HepG2 (cell line): ENCODE data around the gene SERINC4. TPM values are rescaled to one million over a fixed set of nuclear protein-coding genes. Genes with fewer than 3 reads are reported as not detected.

ENCODE experiments used
- ATAD3A ChIP-seq: sonication (generic); formaldehyde crosslinking; IDR thresholded peaks from 2 replicates; pipeline ENCODE4 v1.4.0; 2020; ENCODE audit warnings: missing genetic modification reagents
- ATM ChIP-seq: fragments of 450-650 bp; IDR thresholded peaks from 2 replicates; pipeline ENCODE4 v1.7.1; 2017; ENCODE audit warnings: mild to moderate bottlenecking, borderline replicate concordance
- CERS6 ChIP-seq: sonication (generic); formaldehyde crosslinking; IDR thresholded peaks from 2 replicates; pipeline ENCODE4 v1.5.0; 2020; ENCODE audit warnings: missing genetic modification reagents
- DNMT1 ChIP-seq: sonication (generic); formaldehyde crosslinking; IDR thresholded peaks from 2 replicates; pipeline ENCODE4 v1.5.1; 2020; ENCODE audit warnings: mild to moderate bottlenecking, missing genetic modification reagents
- ELF1 ChIP-seq: sonication (generic); formaldehyde crosslinking; IDR thresholded peaks from 2 replicates; pipeline ENCODE4 v1.4.0; 2020; ENCODE audit warnings: missing genetic modification reagents
- KDM3A ChIP-seq: IDR thresholded peaks from 2 replicates; pipeline ENCODE4 v1.6.1; 2018; ENCODE audit warnings: low read depth, missing compliant biosample characterization
- SIX4 ChIP-seq: sonication (generic); formaldehyde crosslinking; IDR thresholded peaks from 2 replicates; pipeline ENCODE4 v1.4.0; 2020; ENCODE audit warnings: missing genetic modification reagents
- SNAI1 ChIP-seq: sonication (generic); formaldehyde crosslinking; IDR thresholded peaks from 2 replicates; pipeline ENCODE4 v1.5.0; 2020; ENCODE audit warnings: mild to moderate bottlenecking, missing genetic modification reagents, borderline replicate concordance
- THRA ChIP-seq: sonication (generic); formaldehyde crosslinking; IDR thresholded peaks from 2 replicates; pipeline ENCODE4 v1.4.0; 2020; ENCODE audit warnings: missing genetic modification reagents, borderline replicate concordance
- ZBTB34 ChIP-seq: sonication (generic); formaldehyde crosslinking; IDR thresholded peaks from 2 replicates; pipeline ENCODE4 v1.8.0; 2022; ENCODE audit warnings: mild to moderate bottlenecking, missing genetic modification reagents
- ZNF142 ChIP-seq: sonication (generic); formaldehyde crosslinking; IDR thresholded peaks from 2 replicates; pipeline ENCODE4 v1.4.0; 2020; ENCODE audit warnings: missing genetic modification reagents
- ZNF326 ChIP-seq: sonication (generic); formaldehyde crosslinking; IDR thresholded peaks from 2 replicates; pipeline ENCODE4 v1.4.0; 2020; ENCODE audit warnings: missing genetic modification reagents, borderline replicate concordance
- ZNF383 ChIP-seq: sonication (generic); formaldehyde crosslinking; IDR thresholded peaks from 2 replicates; pipeline ENCODE4 v1.4.0; 2020; ENCODE audit warnings: missing genetic modification reagents, mild to moderate bottlenecking, borderline replicate concordance
- ZNF562 ChIP-seq: sonication (generic); formaldehyde crosslinking; IDR thresholded peaks from 2 replicates; pipeline ENCODE4 v1.8.0; 2022; ENCODE audit warnings: missing genetic modification reagents, borderline replicate concordance
- ZNF580 ChIP-seq: IDR thresholded peaks from 2 replicates; pipeline ENCODE4 v1.6.1; 2016; ENCODE audit warnings: low read depth, borderline replicate concordance
- ZNF598 ChIP-seq: sonication (generic); formaldehyde crosslinking; IDR thresholded peaks from 2 replicates; pipeline ENCODE4 v1.5.1; 2020; ENCODE audit warnings: mild to moderate bottlenecking, missing genetic modification reagents, borderline replicate concordance
- ZNF607 ChIP-seq: sonication (generic); formaldehyde crosslinking; IDR thresholded peaks from 2 replicates; pipeline ENCODE4 v1.5.1; 2020; ENCODE audit warnings: missing genetic modification reagents, mild to moderate bottlenecking, borderline replicate concordance
- ZNF703 ChIP-seq: sonication (generic); formaldehyde crosslinking; IDR thresholded peaks from 2 replicates; pipeline ENCODE4 v1.5.1; 2020; ENCODE audit warnings: missing genetic modification reagents, mild to moderate bottlenecking, moderate library complexity, borderline replicate concordance
- polyA plus RNA-seq, 8 experiments: library from polyadenylated mRNA; depleted of rRNA in 3 of 8; stranded (reverse) in 7 of 8; unstranded in 1 of 8; fragments of >200 nt; fragmentation: Illumina TruSeq in 4 of 8; extraction: Trizol in 4 of 8; gene quantifications; 2 replicates each; pipeline versions ENCODE4 v1.2.1 to v1.2.3, GENCODE V29; 2011 to 2016; ENCODE audit warnings: low read depth in 4 of 8, missing spikeins in 1 of 8, mixed read lengths in 1 of 8; ENCODE audit not compliant: insufficient read depth in 1 of 8
- total RNA-seq, 5 experiments: library from RNA; depleted of rRNA; stranded (reverse); fragments of >200 nt; fragmentation: Illumina TruSeq; extraction: Trizol; gene quantifications; 2 replicates each; pipeline ENCODE4 v1.2.3, GENCODE V29; 2016; ENCODE audit warnings: low read depth in 1 of 5

The SERINC4 gene
- total and polyA plus RNA-seq, 2 of the 13 experiments (the other 11 are each of a cell fraction or from before 2014, with no cell fraction given) = not detected

- peak; percentile 82 for TF ChIP-seq ZNF142 (CRISPR knock-in tag)
- TF ChIP-seq THRA (CRISPR knock-in tag) = no peak
- no peak for TF ChIP-seq ATAD3A
- peak; percentile 40; the same call in 1 of the 2 replicates for TF ChIP-seq ZBTB34 (CRISPR knock-in tag)
- peak; percentile 70; the same call in 1 of the 2 replicates for TF ChIP-seq ZNF580
- TF ChIP-seq ZNF703 (CRISPR knock-in tag) = no peak
- TF ChIP-seq DNMT1 (CRISPR knock-in tag) = no peak
- TF ChIP-seq CERS6 (CRISPR knock-in tag) = no peak
- TF ChIP-seq ZNF607 (CRISPR knock-in tag) = no peak; the same call in 1 of the 2 replicates
- TF ChIP-seq ZNF383 (CRISPR knock-in tag) = no peak
- TF ChIP-seq SNAI1 = no peak
- TF ChIP-seq ZNF562 (CRISPR knock-in tag) = no peak
- no peak for TF ChIP-seq ATM
- TF ChIP-seq ZNF326 (CRISPR knock-in tag) = no peak
- TF ChIP-seq KDM3A (CRISPR knock-in tag) = 0 out of 2 replicates have a peak, but pooled peaks have one; percentile 43
- peak; percentile 48; the same call in 1 of the 2 replicates for TF ChIP-seq SIX4 (CRISPR knock-in tag)
- 0 out of 2 replicates have a peak, but pooled peaks have one; percentile 29 for TF ChIP-seq ZNF598 (CRISPR knock-in tag)
- peak; percentile 95 for TF ChIP-seq ELF1 (CRISPR knock-in tag)
These were observed 24.6 kb upstream of the SERINC4 start, which contains the start of gene MFAP1 (continued) for GRCh38 chr15:43824302-43825246.
